H1 (cell line): ENCODE results near the gene ANKRD11. TPM values are rescaled to one million over a fixed set of nuclear protein-coding genes. Genes with fewer than 3 reads are reported as not detected.

Experiments used
- CTCF ChIA-PET: fragments of 300-600 bp; sonication (Branson Sonifier 250); formaldehyde crosslinking; loops from one replicate; lab custom pipeline; 2021; ENCODE audit not compliant: partially characterized antibody; lab: Charles Lee
- POLR2A ChIA-PET: fragments of 300-600 bp; sonication (Branson Sonifier 250); formaldehyde crosslinking; loops from one replicate; lab custom pipeline; 2021; ENCODE audit warnings: inconsistent platforms; ENCODE audit not compliant: partially characterized antibody; lab: Charles Lee
- DNase-seq, 2 experiments: peaks; one replicate each; pipeline versions ENCODE4 v3.0.0 to v3.0.0-alpha.2; 2010 to 2022; ENCODE audit warnings: low spot score in 2 of 2, low read depth in 1 of 2, mixed read lengths in 1 of 2
- FAIRE-seq: peaks from 2 replicates; lab custom pipeline; 2011; peaks lifted over from hg19 to GRCh38; lab: Jason Lieb, UNC
- H2AFZ ChIP-seq: 2 replicates; pipeline ENCODE4 v1.8.1; 2012; ENCODE audit warnings: low read length, inconsistent platforms
- H2AK5ac ChIP-seq: 2 replicates; pipeline ENCODE4 v1.6.1; 2013; ENCODE audit warnings: low read depth, low read length
- H2BK120ac ChIP-seq: replicated peaks from 2 replicates; pipeline ENCODE3; 2013; ENCODE audit warnings: low read depth, low read length, inconsistent platforms
- H2BK12ac ChIP-seq: 2 replicates; pipeline ENCODE4 v1.6.1; 2013; ENCODE audit warnings: low read depth, low read length
- H2BK15ac ChIP-seq: 2 replicates; pipeline ENCODE4 v1.6.1; 2013; ENCODE audit warnings: low read length
- H2BK20ac ChIP-seq: 2 replicates; pipeline ENCODE4 v1.6.1; 2013; ENCODE audit warnings: low read length
- H2BK5ac ChIP-seq: 2 replicates; pipeline ENCODE4 v1.6.1; 2013; ENCODE audit warnings: low read depth, low read length
- H3K14ac ChIP-seq: 2 replicates; pipeline ENCODE4 v1.6.1; 2013; ENCODE audit warnings: inconsistent platforms; ENCODE audit not compliant: insufficient read length
- H3K18ac ChIP-seq: 2 replicates; pipeline ENCODE4 v1.6.1; 2013; ENCODE audit warnings: low read length; ENCODE audit errors: extremely low read depth
- H3K23ac ChIP-seq: 2 replicates; pipeline ENCODE4 v1.6.1; 2013; ENCODE audit warnings: inconsistent platforms; ENCODE audit not compliant: insufficient read length
- H3K23me2 ChIP-seq: 2 replicates; pipeline ENCODE4 v1.6.1; 2013; ENCODE audit warnings: low read depth, low read length
- H3K27ac ChIP-seq: 2 replicates; pipeline ENCODE4 v1.6.1; 2011; ENCODE audit warnings: low read depth, low read length, inconsistent platforms
- H3K27me3 ChIP-seq, 4 experiments: replicated peaks in 1 of 4; 1 replicate in 1 of 4; 2 replicates in 3 of 4; pipeline versions ENCODE4 v1.6.1 to v1.8.1; 2011 to 2013; ENCODE audit warnings: low read length in 3 of 4, mild to moderate bottlenecking in 3 of 4, inconsistent platforms in 2 of 4, mixed read lengths in 2 of 4, moderate library complexity in 1 of 4; ENCODE audit not compliant: control insufficient read depth in 3 of 4, insufficient read depth in 3 of 4; ENCODE audit errors: extremely low read depth in 1 of 4
- H3K36me3 ChIP-seq, 4 experiments: 2 replicates each; pipeline versions ENCODE4 v1.6.1 to v1.8.1; 2011 to 2013; ENCODE audit warnings: mild to moderate bottlenecking in 4 of 4, low read length in 3 of 4, moderate library complexity in 2 of 4, control low read depth in 1 of 4, inconsistent platforms in 1 of 4; ENCODE audit not compliant: insufficient read depth in 4 of 4, control insufficient read depth in 2 of 4
- H3K4ac ChIP-seq: replicated peaks from 2 replicates; pipeline ENCODE3; 2013; ENCODE audit warnings: low read length, low read depth, mixed read lengths, inconsistent platforms; ENCODE audit not compliant: insufficient read length
- H3K4me1 ChIP-seq, 4 experiments: replicated peaks in 1 of 4; 1 replicate in 1 of 4; 2 replicates in 3 of 4; pipeline versions ENCODE4 v1.6.1 to v1.8.1; 2011 to 2013; ENCODE audit warnings: low read length in 3 of 4, inconsistent platforms in 2 of 4, mixed read lengths in 1 of 4; ENCODE audit not compliant: insufficient read depth in 4 of 4, control insufficient read depth in 3 of 4
- H3K4me2 ChIP-seq, 2 experiments: 2 replicates each; pipeline versions ENCODE4 v1.6.1 to v1.8.1; 2011 to 2013; ENCODE audit warnings: low read depth in 2 of 2, low read length in 2 of 2, control low read depth in 1 of 2, inconsistent platforms in 1 of 2, mild to moderate bottlenecking in 1 of 2; ENCODE audit not compliant: insufficient read depth in 1 of 2
- H3K4me3 ChIP-seq, 4 experiments: fragments of 200-600, 300-600 bp in 1 of 4; sonication (generic), shearing (Covaris generic), sonication (Bioruptor Twin) in 1 of 4; 2 replicates each; pipeline versions ENCODE4 v1.5.1 to v1.8.1; 2011 to 2016; ENCODE audit warnings: low read length in 4 of 4, low read depth in 3 of 4, control low read depth in 2 of 4, inconsistent platforms in 2 of 4, mild to moderate bottlenecking in 2 of 4, mixed read lengths in 1 of 4, moderate library complexity in 1 of 4; ENCODE audit not compliant: insufficient read depth in 2 of 4; ENCODE audit errors: extremely low read depth in 1 of 4
- H3K56ac ChIP-seq: replicated peaks from 2 replicates; pipeline ENCODE3; 2013; ENCODE audit warnings: low read depth, mild to moderate bottlenecking, mixed read lengths, low read length, inconsistent platforms; ENCODE audit not compliant: insufficient read length
- H3K79me1 ChIP-seq: 2 replicates; pipeline ENCODE4 v1.6.1; 2013; ENCODE audit warnings: low read depth, low read length, control low read depth
- H3K79me2 ChIP-seq, 2 experiments: 2 replicates each; pipeline versions ENCODE4 v1.6.1 to v1.8.1; 2012 to 2013; ENCODE audit warnings: low read length in 2 of 2, mild to moderate bottlenecking in 2 of 2, inconsistent platforms in 1 of 2; ENCODE audit not compliant: insufficient read depth in 2 of 2, control insufficient read depth in 1 of 2
- H3K9ac ChIP-seq, 4 experiments: replicated peaks in 1 of 4; 1 replicate in 1 of 4; 2 replicates in 3 of 4; pipeline versions ENCODE4 v1.6.1 to v1.8.1; 2011 to 2013; ENCODE audit warnings: low read depth in 3 of 4, low read length in 3 of 4, control low read depth in 2 of 4, mild to moderate bottlenecking in 2 of 4, moderate library complexity in 2 of 4, inconsistent platforms in 1 of 4; ENCODE audit errors: extremely low read depth in 1 of 4
- H3K9me3 ChIP-seq, 2 experiments: 2 replicates each; pipeline versions ENCODE4 v1.6.1 to v1.8.1; 2012 to 2013; ENCODE audit warnings: mild to moderate bottlenecking in 2 of 2, moderate library complexity in 2 of 2, control low read depth in 1 of 2, inconsistent platforms in 1 of 2, low read depth in 1 of 2, low read length in 1 of 2, mixed read lengths in 1 of 2; ENCODE audit not compliant: insufficient read depth in 2 of 2
- H4K20me1 ChIP-seq, 2 experiments: replicated peaks in 1 of 2; 2 replicates each; pipeline versions ENCODE3 to v1.8.1; 2011 to 2013; ENCODE audit warnings: inconsistent platforms in 2 of 2, low read length in 2 of 2, mild to moderate bottlenecking in 1 of 2; ENCODE audit not compliant: insufficient read depth in 2 of 2, control insufficient read depth in 1 of 2
- H4K5ac ChIP-seq: 2 replicates; pipeline ENCODE4 v1.6.1; 2013; ENCODE audit warnings: low read length, low read depth, mixed read lengths, inconsistent platforms; ENCODE audit not compliant: insufficient read length
- H4K8ac ChIP-seq: 2 replicates; pipeline ENCODE4 v1.8.0; 2013; ENCODE audit warnings: mild to moderate bottlenecking, moderate library complexity, low read length, inconsistent platforms; ENCODE audit not compliant: insufficient read depth; ENCODE audit errors: extremely low read depth
- H4K91ac ChIP-seq: replicated peaks from 2 replicates; pipeline ENCODE3; 2013; ENCODE audit warnings: low read length, mixed read lengths, inconsistent platforms; ENCODE audit not compliant: insufficient read length
- ATF2 ChIP-seq: IDR thresholded peaks from 2 replicates; pipeline ENCODE4 v1.6.1; 2012; ENCODE audit warnings: low read length, inconsistent platforms
- SIX5 ChIP-seq: IDR thresholded peaks from 2 replicates; pipeline ENCODE4 v1.6.1; 2011; ENCODE audit warnings: mild to moderate bottlenecking, low read depth, low read length
- WGBS, 2 experiments: shearing (Covaris generic) in 1 of 2; methylation state at CpG; one replicate each; pipeline versions ENCODE4 v1.1.6 to v1.1.7; 2013 to 2015; ENCODE audit warnings: low lambda C conversion rate in 2 of 2, mixed read lengths in 2 of 2, inconsistent platforms in 1 of 2, low coverage in 1 of 2, missing lambda C conversion rate in 1 of 2; ENCODE audit not compliant: insufficient replicate concordance in 2 of 2, insufficient coverage in 1 of 2, insufficient read length in 1 of 2; ENCODE audit errors: extremely low coverage in 1 of 2, missing lambda C conversion rate in 1 of 2; 5-methylcytosine and 5-hydroxymethylcytosine counted together
- polyA plus RNA-seq, 7 experiments: library from polyadenylated mRNA; depleted of rRNA in 3 of 7; stranded (reverse) in 5 of 7; unstranded in 2 of 7; fragments of >200 nt in 5 of 7; fragments of 200-250 nt in 2 of 7; gene quantifications; 1 replicate in 5 of 7; 2 replicates in 1 of 7; 4 replicates in 1 of 7; pipeline versions ENCODE4 v1.2.1 to v1.2.3, GENCODE V29; 2011 to 2013; ENCODE audit warnings: missing spikeins in 2 of 7, mixed read lengths in 2 of 7
- total RNA-seq: library from RNA; stranded (reverse); fragmentation: NEBNext Ultra II Directional; extraction: Animal tissue kit (Norgen Biotek cat#: 25700); gene quantifications from 2 replicates; pipeline ENCODE4 v1.2.1, GENCODE V29; 2021

ANKRD11 gene
- total and polyA plus RNA-seq, 2 of the 8 experiments (the other 6 are each of a cell fraction or from before 2014, with no cell fraction given), result 46.5 to 142 TPM

GRCh38 chr16:89332243-89332901 is 158.0 kb downstream of the ANKRD11 start:
- Histone ChIP-seq H3K9ac (no peak overlapping the region), H3K4me3 (no peak overlapping the region), H4K20me1 (peaks cover 41 to 56% of the 10 kb centered on the region in 2 experiments), H3K23me2 (no peaks in the 10 kb centered on the region), H2BK20ac (no peak overlapping the region), H2AK5ac (no peak overlapping the region), H3K9me3 (no peaks in the 10 kb centered on the region), H3K79me2 (peaks cover 0 to 98% of the 10 kb centered on the region in 2 experiments), H4K5ac (no peak overlapping the region), H3K36me3 (no peaks in the 10 kb centered on the region), H2BK12ac (no peak overlapping the region), H2BK120ac (no peak overlapping the region), H3K79me1 (peaks cover 22% of the 10 kb centered on the region), H2BK15ac (no peak overlapping the region), H3K27me3 (no peaks in the 10 kb centered on the region), H3K14ac (no peak overlapping the region), H3K4me2 (no peak overlapping the region), H3K4me1 (peaks cover 5 to 18% (median 11%) of the 10 kb centered on the region in 4 experiments; a peak in 6 of 7 replicates), H3K27ac (no peak overlapping the region), H4K91ac (no peak overlapping the region), H2AFZ (no peak overlapping the region), H2BK5ac (no peak overlapping the region), H3K23ac (no peak overlapping the region), H4K8ac (no peak overlapping the region), H3K4ac (no peak overlapping the region), H3K18ac (no peak overlapping the region), H3K56ac (no peak overlapping the region)
- WGBS, 2 experiments, result 89% methylated on average over 14 of the region's 14 CpGs; no CpG with 5 or more reads in 1 of the 2 experiments
- FAIRE-seq, result no peak
- ChIA-PET CTCF (interaction anchor here (0.7 to 1.6 kb wide), 6 partner anchors 11 to 50 kb away, joined by 3 to 10 read pairs (median 4); no protein-coding TSS in a partner anchor), POLR2A (interaction anchor here (0.6 to 1.6 kb wide), 4 partner anchors 9 to 32 kb away, joined by 3 to 4 read pairs (median 4); no protein-coding TSS in a partner anchor)
- no peak for TF ChIP-seq SIX5
- TF ChIP-seq ATF2, result no peak
- no peak for DNase-seq
